Measurements from ENCODE around the gene C1QL2.

DNA sequence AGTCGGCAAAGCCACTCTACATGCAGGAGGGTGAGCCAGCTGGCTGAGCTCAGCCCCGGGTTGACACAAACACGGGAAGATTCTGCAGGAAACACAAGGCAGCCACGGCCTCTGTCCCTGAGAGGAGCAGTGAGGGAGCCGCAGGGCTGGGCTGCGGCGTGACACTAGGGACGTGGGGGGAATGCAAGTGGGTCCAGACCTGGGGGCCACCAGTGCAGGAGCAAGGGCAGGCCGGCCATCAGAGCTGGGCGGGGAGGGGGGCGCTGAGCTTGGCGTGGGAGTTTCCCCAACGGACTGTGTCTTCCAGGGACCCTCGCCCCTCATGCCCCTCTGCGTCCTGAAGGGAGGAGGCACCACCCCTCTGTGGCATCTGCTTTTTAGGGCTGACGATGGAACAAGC lies 12.0 kb upstream of the C1QL2 start:
- TF ChIP-seq CTCF (IDR thresholded peaks at IDR 0.05), result no peak
- TF ChIP-seq POLR2A (IDR thresholded peaks at IDR 0.05), result no peak
